ENCODE measurements around the gene MS4A6A. TPM values are rescaled to one million over a fixed set of nuclear protein-coding genes. Genes with fewer than 3 reads are reported as not detected.
"Not testable (repeated sequence)": the region's sequence is repeated elsewhere in the genome, so short reads cannot be mapped to it uniquely, and the experiment has no call there.

The MS4A6A gene
- total RNA-seq = not detected in 2 replicates

- Mint-ChIP-seq H3K27me3 (ENCODE audit: low read depth) (peaks cover 2% of the 10 kb centered on the region), H3K4me3 (ENCODE audit: low read depth) (no peak within 1 kb of the TSS)
- DNase-seq (ENCODE audit: low spot score) = no peak
Measured at GRCh38 chr11:60182541-60183330, at the start of gene MS4A6A. Gene MS4A6A, minus strand, starts transcription at chr11:60183083. Its CDS starts 1,356 bp downstream, at chr11:60181727.

GRCh38 chr11:60230681-60231080, 47.8 kb upstream of the MS4A6A start:
- DNase-seq (ENCODE audit: low spot score) = no peak
- H3K9me3 Mint-ChIP-seq = no peaks in the 10 kb centered on the region
- peaks cover 3% of the 10 kb centered on the region for H3K27me3 Mint-ChIP-seq (ENCODE audit: low read depth)
- intact Hi-C loops (cut with micrococcal nuclease) = no loop called here
- H3K27ac Mint-ChIP-seq = no peak overlapping the region
- H3K36me3 Mint-ChIP-seq (ENCODE audit: low read depth) = no peaks in the 10 kb centered on the region
- H3K4me3 Mint-ChIP-seq (ENCODE audit: low read depth) = no peak overlapping the region
- H3K4me1 Mint-ChIP-seq (ENCODE audit: low read depth) = no peaks in the 10 kb centered on the region

More at GRCh38 chr11:60182541-60183330, at the start of gene MS4A6A:
- intact Hi-C loops (cut with micrococcal nuclease) = no loop called here
- H3K9me3 Mint-ChIP-seq = no peaks in the 10 kb centered on the region
- no peak within 1 kb of the TSS for H3K27ac Mint-ChIP-seq
- no peaks in the 10 kb centered on the region for H3K4me1 Mint-ChIP-seq (ENCODE audit: low read depth)
- H3K36me3 Mint-ChIP-seq (ENCODE audit: low read depth) = no peaks in the 10 kb centered on the region

- DNase-seq (ENCODE audit: low spot score) = no peak
- H3K4me1 Mint-ChIP-seq (ENCODE audit: low read depth) = no peaks in the 10 kb centered on the region
- H3K36me3 Mint-ChIP-seq (ENCODE audit: low read depth) = no peaks in the 10 kb centered on the region
- H3K27ac Mint-ChIP-seq = no peak overlapping the region
- no peaks in the 10 kb centered on the region for H3K27me3 Mint-ChIP-seq (ENCODE audit: low read depth)
- intact Hi-C loops (cut with micrococcal nuclease) = no loop called here
- no peak overlapping the region for H3K4me3 Mint-ChIP-seq (ENCODE audit: low read depth)
- H3K9me3 Mint-ChIP-seq = no peaks in the 10 kb centered on the region
Measured at GRCh38 chr11:60222141-60222540, 39.3 kb upstream of the MS4A6A start.

GRCh38 chr11:60221692-60222091, 38.8 kb upstream of the MS4A6A start:
- H3K27ac Mint-ChIP-seq = no peak overlapping the region
- H3K4me1 Mint-ChIP-seq (ENCODE audit: low read depth) = no peaks in the 10 kb centered on the region
- H3K4me3 Mint-ChIP-seq (ENCODE audit: low read depth) = no peak overlapping the region
- no peaks in the 10 kb centered on the region for H3K9me3 Mint-ChIP-seq
- no peak for DNase-seq (ENCODE audit: low spot score)
- intact Hi-C loops (cut with micrococcal nuclease) = no loop called here
- H3K36me3 Mint-ChIP-seq (ENCODE audit: low read depth) = no peaks in the 10 kb centered on the region
- no peaks in the 10 kb centered on the region for H3K27me3 Mint-ChIP-seq (ENCODE audit: low read depth)

- Mint-ChIP-seq H3K4me1 (ENCODE audit: low read depth) (no peaks in the 10 kb centered on the region), H3K27me3 (ENCODE audit: low read depth) (no peaks in the 10 kb centered on the region), H3K4me3 (ENCODE audit: low read depth) (no peak overlapping the region), H3K36me3 (ENCODE audit: low read depth) (no peaks in the 10 kb centered on the region), H3K27ac (no peak overlapping the region), H3K9me3 (no peaks in the 10 kb centered on the region)
- intact Hi-C loops (cut with micrococcal nuclease) = no loop called here
- DNase-seq (ENCODE audit: low spot score) = no peak
Measured at GRCh38 chr11:60221181-60221580, 38.3 kb upstream of the MS4A6A start.

GRCh38 chr11:60214386-60214785, 31.5 kb upstream of the MS4A6A start:
- H3K4me3 Mint-ChIP-seq (ENCODE audit: low read depth) = no peak overlapping the region
- DNase-seq (ENCODE audit: low spot score) = no peak
- no peaks in the 10 kb centered on the region for H3K36me3 Mint-ChIP-seq (ENCODE audit: low read depth)
- H3K27ac Mint-ChIP-seq = no peak overlapping the region
- no peaks in the 10 kb centered on the region for H3K9me3 Mint-ChIP-seq
- peaks cover 5% of the 10 kb centered on the region for H3K27me3 Mint-ChIP-seq (ENCODE audit: low read depth)
- intact Hi-C loops (cut with micrococcal nuclease) = no loop called here
- H3K4me1 Mint-ChIP-seq (ENCODE audit: low read depth) = no peaks in the 10 kb centered on the region

- intact Hi-C loops (cut with micrococcal nuclease) = no loop called here
- DNase-seq (ENCODE audit: low spot score) = no peak
- no peak overlapping the region for H3K4me3 Mint-ChIP-seq (ENCODE audit: low read depth)
- H3K9me3 Mint-ChIP-seq = no peaks in the 10 kb centered on the region
- peaks cover 7% of the 10 kb centered on the region for H3K27me3 Mint-ChIP-seq (ENCODE audit: low read depth)
- H3K36me3 Mint-ChIP-seq (ENCODE audit: low read depth) = no peaks in the 10 kb centered on the region
- peaks cover 7% of the 10 kb centered on the region for H3K4me1 Mint-ChIP-seq (ENCODE audit: low read depth)
- no peak overlapping the region for H3K27ac Mint-ChIP-seq
Measured at GRCh38 chr11:60211206-60211605, 28.3 kb upstream of the MS4A6A start.

GRCh38 chr11:60209977-60210376, 27.1 kb upstream of the MS4A6A start:
- intact Hi-C loops (cut with micrococcal nuclease) = loop anchor here (5.0 kb wide), 2 partner anchors 97 to 353 kb away; no protein-coding TSS in a partner anchor
- Mint-ChIP-seq H3K4me3 (ENCODE audit: low read depth) (no peak overlapping the region), H3K27ac (no peak overlapping the region), H3K36me3 (ENCODE audit: low read depth) (no peaks in the 10 kb centered on the region), H3K4me1 (ENCODE audit: low read depth) (peaks cover 8% of the 10 kb centered on the region), H3K9me3 (no peaks in the 10 kb centered on the region), H3K27me3 (ENCODE audit: low read depth) (peaks cover 7% of the 10 kb centered on the region)
- no peak for DNase-seq (ENCODE audit: low spot score)

GRCh38 chr11:60208951-60209350, 26.1 kb upstream of the MS4A6A start:
- DNase-seq (ENCODE audit: low spot score) = no peak
- Mint-ChIP-seq H3K27me3 (ENCODE audit: low read depth) (peaks cover 13% of the 10 kb centered on the region), H3K27ac (no peak overlapping the region), H3K4me3 (ENCODE audit: low read depth) (no peak overlapping the region), H3K9me3 (peaks cover 5% of the 10 kb centered on the region), H3K4me1 (ENCODE audit: low read depth) (peaks cover 13% of the 10 kb centered on the region), H3K36me3 (ENCODE audit: low read depth) (no peaks in the 10 kb centered on the region)
- intact Hi-C loops (cut with micrococcal nuclease) = loop anchor here (5.0 kb wide), 2 partner anchors 98 to 352 kb away; no protein-coding TSS in a partner anchor

- Mint-ChIP-seq H3K36me3 (ENCODE audit: low read depth) (no peaks in the 10 kb centered on the region), H3K27me3 (ENCODE audit: low read depth) (peaks cover 12% of the 10 kb centered on the region), H3K4me1 (ENCODE audit: low read depth) (peaks cover 13% of the 10 kb centered on the region), H3K9me3 (peaks cover 5% of the 10 kb centered on the region), H3K27ac (no peak overlapping the region), H3K4me3 (ENCODE audit: low read depth) (no peak overlapping the region)
- intact Hi-C loops (cut with micrococcal nuclease) = loop anchor here (5.0 kb wide), 2 partner anchors 99 to 351 kb away; no protein-coding TSS in a partner anchor
- DNase-seq (ENCODE audit: low spot score) = no peak
Measured at GRCh38 chr11:60208146-60208895, 25.4 kb upstream of the MS4A6A start.

- intact Hi-C loops (cut with micrococcal nuclease) = loop anchor here (5.0 kb wide), 2 partner anchors 101 to 349 kb away; no protein-coding TSS in a partner anchor
- no peak for DNase-seq (ENCODE audit: low spot score)
- H3K36me3 Mint-ChIP-seq (ENCODE audit: low read depth) = no peaks in the 10 kb centered on the region
- peaks cover 9% of the 10 kb centered on the region for H3K27me3 Mint-ChIP-seq (ENCODE audit: low read depth)
- no peak overlapping the region for H3K27ac Mint-ChIP-seq
- H3K9me3 Mint-ChIP-seq = peaks cover 5% of the 10 kb centered on the region
- peaks cover 13% of the 10 kb centered on the region for H3K4me1 Mint-ChIP-seq (ENCODE audit: low read depth)
- H3K4me3 Mint-ChIP-seq (ENCODE audit: low read depth) = no peak overlapping the region
Measured at GRCh38 chr11:60206616-60207015, 23.7 kb upstream of the MS4A6A start.

GRCh38 chr11:60204922-60205321, 22.0 kb upstream of the MS4A6A start:
- H3K9me3 Mint-ChIP-seq = peaks cover 5% of the 10 kb centered on the region
- H3K27me3 Mint-ChIP-seq (ENCODE audit: low read depth) = peaks cover 8% of the 10 kb centered on the region
- H3K4me1 Mint-ChIP-seq (ENCODE audit: low read depth) = peaks cover 13% of the 10 kb centered on the region
- DNase-seq (ENCODE audit: low spot score) = no peak
- no peaks in the 10 kb centered on the region for H3K36me3 Mint-ChIP-seq (ENCODE audit: low read depth)
- no peak overlapping the region for H3K4me3 Mint-ChIP-seq (ENCODE audit: low read depth)
- no peak overlapping the region for H3K27ac Mint-ChIP-seq
- intact Hi-C loops (cut with micrococcal nuclease) = loop anchor here (5.0 kb wide), 2 partner anchors 102 to 348 kb away; no protein-coding TSS in a partner anchor

- H3K4me3 Mint-ChIP-seq (ENCODE audit: low read depth); H3K27me3 Mint-ChIP-seq (ENCODE audit: low read depth); intact Hi-C loops (cut with micrococcal nuclease); H3K9me3 Mint-ChIP-seq; H3K4me1 Mint-ChIP-seq (ENCODE audit: low read depth); H3K27ac Mint-ChIP-seq; DNase-seq (ENCODE audit: low spot score); H3K36me3 Mint-ChIP-seq (ENCODE audit: low read depth): not testable (repeated sequence)
Measured at GRCh38 chr11:60201334-60201733, 18.5 kb upstream of the MS4A6A start.
